HL-60 (cell line): ENCODE data around the gene POLR2C.

ENCODE experiments used
- POLR2AphosphoS5 ChIP-seq: IDR thresholded peaks from 2 replicates; pipeline ENCODE4 v1.6.1; 2012; ENCODE audit warnings: low read depth
- SPI1 ChIP-seq: IDR thresholded peaks from 2 replicates; pipeline ENCODE4 v1.6.1; 2012; ENCODE audit warnings: low read depth, mild to moderate bottlenecking, borderline replicate concordance
- TF ChIP-seq, protein P1 (sequence below): IDR thresholded peaks from one replicate; pipeline ENCODE4 v1.5.1; 2011; ENCODE audit warnings: low read length, control low read depth, inconsistent platforms; ENCODE audit not compliant: insufficient read depth
- TF ChIP-seq, protein P2 (sequence below): IDR thresholded peaks from 2 replicates; pipeline ENCODE4 v1.6.1; 2012; ENCODE audit warnings: low read depth; ENCODE audit not compliant: insufficient replicate concordance

DNA sequence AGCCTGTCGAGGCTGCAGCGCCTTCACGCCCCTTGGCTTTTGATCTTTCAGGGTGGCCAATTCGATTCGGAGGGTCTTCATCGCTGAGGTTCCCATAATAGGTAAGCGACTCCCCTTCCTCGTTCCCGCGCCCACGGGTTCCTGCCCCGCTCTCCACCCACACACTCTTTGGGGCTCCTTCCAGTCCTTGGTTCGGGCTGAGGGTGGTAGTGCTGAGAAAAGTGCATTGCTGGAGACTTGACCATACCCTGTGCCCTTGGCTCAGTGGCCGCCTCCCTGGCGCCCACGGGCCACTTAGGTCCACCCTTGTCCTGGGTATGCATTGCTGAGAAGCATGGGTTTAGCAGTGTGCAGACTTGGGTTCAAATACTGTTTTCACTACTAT lies 491 bp downstream of the POLR2C start:
- TF ChIP-seq, protein P1, sequence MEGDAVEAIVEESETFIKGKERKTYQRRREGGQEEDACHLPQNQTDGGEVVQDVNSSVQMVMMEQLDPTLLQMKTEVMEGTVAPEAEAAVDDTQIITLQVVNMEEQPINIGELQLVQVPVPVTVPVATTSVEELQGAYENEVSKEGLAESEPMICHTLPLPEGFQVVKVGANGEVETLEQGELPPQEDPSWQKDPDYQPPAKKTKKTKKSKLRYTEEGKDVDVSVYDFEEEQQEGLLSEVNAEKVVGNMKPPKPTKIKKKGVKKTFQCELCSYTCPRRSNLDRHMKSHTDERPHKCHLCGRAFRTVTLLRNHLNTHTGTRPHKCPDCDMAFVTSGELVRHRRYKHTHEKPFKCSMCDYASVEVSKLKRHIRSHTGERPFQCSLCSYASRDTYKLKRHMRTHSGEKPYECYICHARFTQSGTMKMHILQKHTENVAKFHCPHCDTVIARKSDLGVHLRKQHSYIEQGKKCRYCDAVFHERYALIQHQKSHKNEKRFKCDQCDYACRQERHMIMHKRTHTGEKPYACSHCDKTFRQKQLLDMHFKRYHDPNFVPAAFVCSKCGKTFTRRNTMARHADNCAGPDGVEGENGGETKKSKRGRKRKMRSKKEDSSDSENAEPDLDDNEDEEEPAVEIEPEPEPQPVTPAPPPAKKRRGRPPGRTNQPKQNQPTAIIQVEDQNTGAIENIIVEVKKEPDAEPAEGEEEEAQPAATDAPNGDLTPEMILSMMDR, result no peak
- TF ChIP-seq SPI1 (no peak), POLR2AphosphoS5 (no peak)
- TF ChIP-seq, protein P2, sequence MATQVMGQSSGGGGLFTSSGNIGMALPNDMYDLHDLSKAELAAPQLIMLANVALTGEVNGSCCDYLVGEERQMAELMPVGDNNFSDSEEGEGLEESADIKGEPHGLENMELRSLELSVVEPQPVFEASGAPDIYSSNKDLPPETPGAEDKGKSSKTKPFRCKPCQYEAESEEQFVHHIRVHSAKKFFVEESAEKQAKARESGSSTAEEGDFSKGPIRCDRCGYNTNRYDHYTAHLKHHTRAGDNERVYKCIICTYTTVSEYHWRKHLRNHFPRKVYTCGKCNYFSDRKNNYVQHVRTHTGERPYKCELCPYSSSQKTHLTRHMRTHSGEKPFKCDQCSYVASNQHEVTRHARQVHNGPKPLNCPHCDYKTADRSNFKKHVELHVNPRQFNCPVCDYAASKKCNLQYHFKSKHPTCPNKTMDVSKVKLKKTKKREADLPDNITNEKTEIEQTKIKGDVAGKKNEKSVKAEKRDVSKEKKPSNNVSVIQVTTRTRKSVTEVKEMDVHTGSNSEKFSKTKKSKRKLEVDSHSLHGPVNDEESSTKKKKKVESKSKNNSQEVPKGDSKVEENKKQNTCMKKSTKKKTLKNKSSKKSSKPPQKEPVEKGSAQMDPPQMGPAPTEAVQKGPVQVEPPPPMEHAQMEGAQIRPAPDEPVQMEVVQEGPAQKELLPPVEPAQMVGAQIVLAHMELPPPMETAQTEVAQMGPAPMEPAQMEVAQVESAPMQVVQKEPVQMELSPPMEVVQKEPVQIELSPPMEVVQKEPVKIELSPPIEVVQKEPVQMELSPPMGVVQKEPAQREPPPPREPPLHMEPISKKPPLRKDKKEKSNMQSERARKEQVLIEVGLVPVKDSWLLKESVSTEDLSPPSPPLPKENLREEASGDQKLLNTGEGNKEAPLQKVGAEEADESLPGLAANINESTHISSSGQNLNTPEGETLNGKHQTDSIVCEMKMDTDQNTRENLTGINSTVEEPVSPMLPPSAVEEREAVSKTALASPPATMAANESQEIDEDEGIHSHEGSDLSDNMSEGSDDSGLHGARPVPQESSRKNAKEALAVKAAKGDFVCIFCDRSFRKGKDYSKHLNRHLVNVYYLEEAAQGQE, result no peak
